Naive thymus-derived CD4-positive, alpha-beta T cell (primary cell): ENCODE measurements around the gene NFIC. TPM values are rescaled to one million over a fixed set of nuclear protein-coding genes. Genes with fewer than 3 reads are reported as not detected.

ENCODE experiments used
- ATAC-seq: fragments of 150-1000 bp; cut with Tn5 transposase; 2 replicates; pipeline ENCODE4 v1.10.0; 2021; ENCODE audit warnings: mild to moderate bottlenecking, moderate library complexity
- CTCF ChIA-PET: fragments of 350-600 bp; sonication (Branson Sonifier 250); formaldehyde crosslinking; loops from one replicate; lab custom pipeline; 2021; ENCODE audit warnings: antibody characterized with exemption; lab: Charles Lee
- POLR2A ChIA-PET: fragments of 350-600 bp; sonication (Branson Sonifier 250); formaldehyde crosslinking; loops from one replicate; lab custom pipeline; 2021; ENCODE audit warnings: antibody characterized with exemption, inconsistent platforms; lab: Charles Lee
- DNase-seq, 9 donors: peaks; one replicate each; pipeline versions ENCODE4 v3.0.0 to v3.0.0-alpha.2; 2020 to 2022; ENCODE audit warnings: mixed read lengths in 1 of 9
- H3K27ac ChIP-seq: one replicate; pipeline ENCODE4 v1.7.0; 2013; ENCODE audit warnings: mild to moderate bottlenecking, low read depth, low read length, moderate library complexity
- H3K27me3 ChIP-seq, 2 donors: one replicate each; pipeline ENCODE4 v1.7.0; 2013; ENCODE audit warnings: low read length in 2 of 2, mild to moderate bottlenecking in 2 of 2, moderate library complexity in 2 of 2; ENCODE audit not compliant: control insufficient read depth in 2 of 2, insufficient read depth in 2 of 2
- H3K36me3 ChIP-seq, 3 experiments: 1 replicate in 2 of 3; 2 replicates in 1 of 3; pipeline ENCODE4 v1.7.0; 2013; ENCODE audit warnings: low read length in 3 of 3, mild to moderate bottlenecking in 3 of 3, moderate library complexity in 1 of 3; ENCODE audit not compliant: insufficient read depth in 3 of 3, control insufficient read depth in 2 of 3
- H3K4me1 ChIP-seq, 2 donors: one replicate each; pipeline ENCODE4 v1.7.0; 2013; ENCODE audit warnings: low read length in 2 of 2, mild to moderate bottlenecking in 2 of 2, moderate library complexity in 1 of 2; ENCODE audit not compliant: control insufficient read depth in 2 of 2, insufficient read depth in 2 of 2
- H3K4me3 ChIP-seq: 2 replicates; pipeline ENCODE4 v1.7.0; 2013; ENCODE audit warnings: mild to moderate bottlenecking, low read length
- H3K9me3 ChIP-seq, 3 experiments: 1 replicate in 2 of 3; 2 replicates in 1 of 3; pipeline ENCODE4 v1.7.0; 2013; ENCODE audit warnings: low read length in 3 of 3; ENCODE audit not compliant: control insufficient read depth in 2 of 3
- H3K27ac Mint-ChIP-seq, 9 donors: one replicate each; pipeline ENCODE4 v1.8.0; 2020 to 2022; ENCODE audit warnings: mixed read lengths in 9 of 9, mild to moderate bottlenecking in 8 of 9, moderate library complexity in 5 of 9, inconsistent platforms in 2 of 9
- H3K27me3 Mint-ChIP-seq, 5 donors: one replicate each; pipeline ENCODE4 v1.8.0; 2021 to 2022; ENCODE audit warnings: mixed read lengths in 5 of 5, mild to moderate bottlenecking in 1 of 5
- H3K36me3 Mint-ChIP-seq, 5 donors: one replicate each; pipeline ENCODE4 v1.8.0; 2020 to 2022; ENCODE audit warnings: mixed read lengths in 5 of 5, mild to moderate bottlenecking in 3 of 5, inconsistent platforms in 1 of 5
- H3K4me1 Mint-ChIP-seq, 7 donors: one replicate each; pipeline ENCODE4 v1.8.0; 2020 to 2022; ENCODE audit warnings: mixed read lengths in 7 of 7, mild to moderate bottlenecking in 3 of 7, inconsistent platforms in 1 of 7
- H3K4me3 Mint-ChIP-seq, 10 donors: one replicate each; pipeline ENCODE4 v1.8.0; 2020 to 2022; ENCODE audit warnings: mild to moderate bottlenecking in 10 of 10, mixed read lengths in 10 of 10, moderate library complexity in 6 of 10, inconsistent platforms in 2 of 10
- H3K9me3 Mint-ChIP-seq, 11 donors: one replicate each; pipeline ENCODE4 v1.8.0; 2020 to 2022; ENCODE audit warnings: mixed read lengths in 11 of 11, mild to moderate bottlenecking in 4 of 11, inconsistent platforms in 1 of 11, moderate library complexity in 1 of 11
- intact Hi-C, 2 donors: fragments of 100-400 bp; cut with micrococcal nuclease; formaldehyde crosslinking; loops; one replicate each; pipeline ENCODE4 v1.15.1; 2023
- polyA plus RNA-seq, 2 donors: library from polyadenylated mRNA; unstranded; fragments of 300-500 nt; fragmentation: Illumina TruSeq; gene quantifications; one replicate each; pipeline ENCODE4 v1.2.3, GENCODE V29; 2021
- total RNA-seq, 6 experiments: library from RNA in 5 of 6; stranded (reverse) in 5 of 6; gene quantifications; 1 replicate in 5 of 6; 2 replicates in 1 of 6; pipeline ENCODE4 v1.2.3 and lab custom pipeline; 2021 to 2026

The NFIC gene
- total and polyA plus RNA-seq, 7 experiments from 2014 or later = 12.2 to 35.2 (median 31.1) TPM

DNA sequence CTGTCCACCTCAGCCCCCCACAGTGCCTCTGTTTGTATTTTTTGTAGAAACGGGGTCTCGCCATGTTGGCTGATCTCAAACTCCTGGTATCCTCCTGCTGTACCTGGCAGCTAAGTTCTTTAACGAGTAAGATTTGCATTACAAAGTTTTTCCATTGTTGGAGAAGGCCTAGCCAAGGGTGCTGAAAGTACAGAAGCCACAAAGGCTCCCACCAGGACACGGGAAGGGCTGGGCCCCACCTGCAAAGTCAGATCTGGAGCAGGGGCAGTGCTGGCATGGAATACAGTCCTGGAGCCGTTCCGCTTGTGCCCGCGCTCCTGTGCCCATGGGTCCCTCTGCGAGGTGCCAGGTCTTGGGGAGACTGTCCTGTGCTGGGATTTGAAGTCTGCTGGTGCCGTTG, 151.9 kb downstream of the NFIC start:
- no peak for DNase-seq
- intact Hi-C loops = no loop called here
- no peak overlapping the region for H3K27ac ChIP-seq
- H3K27me3 Mint-ChIP-seq = no peaks in the 10 kb centered on the region
- H3K27ac Mint-ChIP-seq = peak overlapping the region in 2 of 9 donors; percentile 8 to 30
- no peaks in the 10 kb centered on the region for H3K9me3 Mint-ChIP-seq
- H3K4me3 ChIP-seq = no peak overlapping the region
- peaks cover 0 to 36% (median under 1%) of the 10 kb centered on the region in 3 experiments for H3K36me3 ChIP-seq
- peaks cover 7 to 11% of the 10 kb centered on the region in 2 donors for H3K4me1 ChIP-seq
- no peak overlapping the region for H3K4me3 Mint-ChIP-seq
- no peaks in the 10 kb centered on the region for H3K27me3 ChIP-seq
- ChIA-PET POLR2A (interaction anchor here (0.7 kb wide), 1 partner anchor 1652 kb away, joined by 4 read pairs; no protein-coding TSS in a partner anchor), CTCF (no interaction called here)
- no peak for ATAC-seq
- H3K4me1 Mint-ChIP-seq = peaks cover 16 to 53% (median 35%) of the 10 kb centered on the region in 7 donors
- peaks cover 0 to 7% (median 4%) of the 10 kb centered on the region in 5 donors for H3K36me3 Mint-ChIP-seq
- no peaks in the 10 kb centered on the region for H3K9me3 ChIP-seq

- POLR2A ChIA-PET = no interaction called here
Measured at GRCh38 chr19:3518659-3519058, 152.3 kb downstream of the NFIC start.

More at GRCh38 chr19:3518659-3519058, 152.3 kb downstream of the NFIC start:
- no peak overlapping the region for H3K4me3 ChIP-seq
- no peak overlapping the region for H3K27ac ChIP-seq
- Mint-ChIP-seq H3K36me3 (peaks cover 0 to 7% (median 4%) of the 10 kb centered on the region in 5 donors), H3K9me3 (no peaks in the 10 kb centered on the region), H3K27me3 (no peaks in the 10 kb centered on the region), H3K4me1 (peaks cover 16 to 51% (median 34%) of the 10 kb centered on the region in 7 donors), H3K27ac (peak overlapping the region in 2 of 9 donors; percentile 8 to 30), H3K4me3 (no peak overlapping the region)
- DNase-seq (no peak), ATAC-seq (no peak)
- intact Hi-C loops = no loop called here
- no peaks in the 10 kb centered on the region for H3K9me3 ChIP-seq
- no peaks in the 10 kb centered on the region for H3K27me3 ChIP-seq
- H3K4me1 ChIP-seq = peaks cover 7 to 11% of the 10 kb centered on the region in 2 donors
- peaks cover 0 to 40% (median 4%) of the 10 kb centered on the region in 3 experiments for H3K36me3 ChIP-seq
- CTCF ChIA-PET = no interaction called here

Other genes starting within 250 kb of the NFIC start
- 100 to 1,000 TPM in 1 of 5 experiments, 10 to 100 TPM in 1, 1 to 10 TPM in 1, under 1 TPM in 2; 0.73 to 131 (median 6.6) TPM for gene GNA15, start 230.6 kb upstream of the NFIC start, total RNA-seq
- gene GNA15, start 230.6 kb upstream of the NFIC start, polyA plus RNA-seq = under 1 TPM in 1 of 2 donors, not detected in 1; 0.09 TPM
- gene S1PR4, start 187.8 kb upstream of the NFIC start, total RNA-seq = 100 to 1,000 TPM in 3 of 5 experiments, 10 to 100 TPM in 2; 61.0 to 238 (median 181) TPM
- 100 to 1,000 TPM; 332 to 589 TPM for gene S1PR4, start 187.8 kb upstream of the NFIC start, polyA plus RNA-seq
- 10 to 100 TPM; 45.4 to 64.7 (median 53.7) TPM for gene NCLN, start 180.7 kb upstream of the NFIC start, total RNA-seq
- 10 to 100 TPM; 19.9 to 48.1 TPM for gene NCLN, start 180.7 kb upstream of the NFIC start, polyA plus RNA-seq
- gene CELF5, start 141.9 kb upstream of the NFIC start, total RNA-seq = under 1 TPM; 0.16 to 0.27 (median 0.17) TPM
- gene CELF5, start 141.9 kb upstream of the NFIC start, polyA plus RNA-seq = not detected
- 1 to 10 TPM in 1 of 5 experiments, under 1 TPM in 1, not detected in 3; 0.82 to 1.8 TPM for gene SMIM24, start 113.9 kb downstream of the NFIC start, total RNA-seq
- gene SMIM24, start 113.9 kb downstream of the NFIC start, polyA plus RNA-seq = not detected
- gene SMIM44, start 116.9 kb downstream of the NFIC start, total RNA-seq = not detected
- gene SMIM44, start 116.9 kb downstream of the NFIC start, polyA plus RNA-seq = not detected
- gene DOHH, start 134.1 kb downstream of the NFIC start, total RNA-seq = 10 to 100 TPM in 1 of 5 experiments, 1 to 10 TPM in 4; 4.4 to 16.4 (median 8.0) TPM
- 10 to 100 TPM in 1 of 2 donors, 1 to 10 TPM in 1; 4.6 to 15.0 TPM for gene DOHH, start 134.1 kb downstream of the NFIC start, polyA plus RNA-seq
- gene FZR1, start 139.7 kb downstream of the NFIC start, total RNA-seq = 10 to 100 TPM; 60.7 to 90.7 (median 71.3) TPM
- gene FZR1, start 139.7 kb downstream of the NFIC start, polyA plus RNA-seq = 10 to 100 TPM in 1 of 2 donors, 1 to 10 TPM in 1; 7.8 to 15.1 TPM
- 10 to 100 TPM in 3 of 5 experiments, 1 to 10 TPM in 2; 5.6 to 11.5 (median 10.6) TPM for gene TEKTIP1, start 172.6 kb downstream of the NFIC start, total RNA-seq
- gene TEKTIP1, start 172.6 kb downstream of the NFIC start, polyA plus RNA-seq = not detected
- gene MFSD12, start 191.0 kb downstream of the NFIC start, total RNA-seq = 100 to 1,000 TPM in 3 of 5 experiments, 10 to 100 TPM in 2; 95.2 to 153 (median 101) TPM
- gene MFSD12, start 191.0 kb downstream of the NFIC start, polyA plus RNA-seq = 10 to 100 TPM; 41.2 to 74.0 TPM
- 10 to 100 TPM; 37.9 to 63.7 (median 53.0) TPM for gene HMG20B, start 206.4 kb downstream of the NFIC start, total RNA-seq
- gene HMG20B, start 206.4 kb downstream of the NFIC start, polyA plus RNA-seq = 10 to 100 TPM; 50.6 to 65.6 TPM
- 1 to 10 TPM in 4 of 5 experiments, under 1 TPM in 1; 0.85 to 3.3 (median 2.9) TPM for gene GIPC3, start 218.9 kb downstream of the NFIC start, total RNA-seq
- 1 to 10 TPM; 1.3 to 1.5 TPM for gene GIPC3, start 218.9 kb downstream of the NFIC start, polyA plus RNA-seq
- gene TBXA2R, start 240.3 kb downstream of the NFIC start, total RNA-seq = 1 to 10 TPM in 4 of 5 experiments, under 1 TPM in 1; 0.73 to 5.9 (median 4.1) TPM
- gene TBXA2R, start 240.3 kb downstream of the NFIC start, polyA plus RNA-seq = 1 to 10 TPM; 6.4 to 9.0 TPM